Gastrocnemius medialis (tissue), 4 donors: ENCODE data around the gene TSSK1B.

Experiments
- POLR2A ChIP-seq, 2 donors: fragments of 450-650 bp; IDR thresholded peaks; one replicate each; pipeline ENCODE4 v1.6.1; 2017; ENCODE audit warnings: antibody characterized with exemption in 2 of 2, mild to moderate bottlenecking in 2 of 2, moderate library complexity in 2 of 2
- TF ChIP-seq, protein P1 (sequence below), 5 experiments: fragments of 450-650 bp in 3 of 5; fragments of 200-600 bp in 2 of 5; sonication (generic) in 2 of 5; IDR thresholded peaks in 4 of 5; conservative IDR thresholded peaks in 1 of 5; 1 replicate in 4 of 5; 2 replicates in 1 of 5; pipeline ENCODE4 v1.5.1; 2016 to 2019; ENCODE audit warnings: antibody characterized with exemption in 5 of 5, mild to moderate bottlenecking in 3 of 5, moderate library complexity in 3 of 5

DNA sequence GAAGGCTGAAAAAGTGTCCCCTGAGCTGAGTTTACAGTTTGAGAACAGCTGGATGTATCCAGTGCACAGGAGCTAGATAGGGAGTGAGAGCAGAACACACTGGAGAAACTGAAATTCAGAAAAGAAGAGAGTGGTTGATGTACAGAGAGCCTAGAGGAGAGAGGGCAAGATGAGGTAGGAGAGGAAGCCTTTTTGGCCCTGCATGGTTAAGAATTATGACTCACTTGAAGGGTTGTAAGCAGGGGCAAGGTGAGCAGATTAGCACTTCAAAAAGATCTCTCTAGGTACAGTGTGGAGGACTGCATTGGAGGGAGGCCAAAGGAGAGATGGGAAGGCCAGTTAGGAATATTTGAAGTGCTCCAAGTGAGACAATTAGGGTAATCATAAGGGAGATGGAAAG is 28.2 kb upstream of the TSSK1B start:
- TF ChIP-seq, protein P1, sequence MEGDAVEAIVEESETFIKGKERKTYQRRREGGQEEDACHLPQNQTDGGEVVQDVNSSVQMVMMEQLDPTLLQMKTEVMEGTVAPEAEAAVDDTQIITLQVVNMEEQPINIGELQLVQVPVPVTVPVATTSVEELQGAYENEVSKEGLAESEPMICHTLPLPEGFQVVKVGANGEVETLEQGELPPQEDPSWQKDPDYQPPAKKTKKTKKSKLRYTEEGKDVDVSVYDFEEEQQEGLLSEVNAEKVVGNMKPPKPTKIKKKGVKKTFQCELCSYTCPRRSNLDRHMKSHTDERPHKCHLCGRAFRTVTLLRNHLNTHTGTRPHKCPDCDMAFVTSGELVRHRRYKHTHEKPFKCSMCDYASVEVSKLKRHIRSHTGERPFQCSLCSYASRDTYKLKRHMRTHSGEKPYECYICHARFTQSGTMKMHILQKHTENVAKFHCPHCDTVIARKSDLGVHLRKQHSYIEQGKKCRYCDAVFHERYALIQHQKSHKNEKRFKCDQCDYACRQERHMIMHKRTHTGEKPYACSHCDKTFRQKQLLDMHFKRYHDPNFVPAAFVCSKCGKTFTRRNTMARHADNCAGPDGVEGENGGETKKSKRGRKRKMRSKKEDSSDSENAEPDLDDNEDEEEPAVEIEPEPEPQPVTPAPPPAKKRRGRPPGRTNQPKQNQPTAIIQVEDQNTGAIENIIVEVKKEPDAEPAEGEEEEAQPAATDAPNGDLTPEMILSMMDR (IDR thresholded peaks at IDR 0.05 in 4 of 5, conservative IDR thresholded peaks at IDR 0.05 in 1 of 5) = no peak
- TF ChIP-seq POLR2A (IDR thresholded peaks at IDR 0.05) = no peak
